ENCODE results near the gene STOML1.

Gene STOML1

DNA sequence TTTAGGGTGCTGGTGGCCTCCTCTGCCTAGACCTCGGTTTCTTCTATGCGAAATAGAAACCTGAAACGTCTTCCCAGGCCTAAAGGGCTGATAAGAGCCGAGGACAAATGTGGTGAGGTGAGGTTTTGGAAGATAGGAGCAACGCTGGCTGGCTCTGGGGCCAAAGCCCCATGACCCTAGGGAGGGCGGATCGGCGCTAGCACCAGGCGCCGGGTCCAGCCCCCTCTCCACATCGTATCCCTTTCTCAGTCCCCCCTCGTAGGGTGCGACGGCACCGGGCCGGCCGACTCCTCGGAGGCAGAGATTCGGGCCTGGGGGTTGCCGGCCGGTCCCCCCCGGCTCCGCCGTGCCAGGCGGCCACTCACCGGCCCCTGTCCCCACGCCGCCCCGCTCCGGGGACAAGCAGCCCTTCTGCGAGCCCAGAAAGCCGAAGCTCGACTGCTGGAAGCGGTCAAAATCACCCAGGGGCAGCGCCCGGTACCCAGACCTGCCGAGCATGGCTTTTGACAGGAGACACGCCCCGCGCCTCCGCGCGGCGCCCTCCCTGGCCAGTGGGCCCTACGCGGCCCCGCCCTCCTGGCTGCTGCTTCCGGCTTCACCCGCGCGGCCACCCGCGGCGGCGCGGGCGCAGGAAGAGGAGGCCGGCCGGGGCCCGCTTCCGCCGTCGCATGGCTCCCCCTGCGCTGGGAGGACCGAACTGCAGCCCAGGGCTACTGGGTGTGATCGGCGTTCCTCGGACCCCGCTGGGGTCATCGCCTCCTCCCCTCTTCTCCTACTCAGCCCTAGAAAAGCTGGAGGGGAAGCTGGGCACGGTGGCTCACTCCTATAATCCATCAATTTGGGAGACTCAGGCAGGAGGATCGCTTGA is at the start of gene STOML1:
STOML1 (minus strand) TSS at position 570 of the 868 bp plus-strand sequence; CDS start at position 498, 72 bp downstream.
- DNase-seq (ENCODE audit: low read depth, low spot score): peak; percentile 80

GRCh38 chr15:74041311-74041756 is 49.2 kb upstream of the STOML1 start:
- no peak for DNase-seq (ENCODE audit: low read depth, low spot score)

DNA sequence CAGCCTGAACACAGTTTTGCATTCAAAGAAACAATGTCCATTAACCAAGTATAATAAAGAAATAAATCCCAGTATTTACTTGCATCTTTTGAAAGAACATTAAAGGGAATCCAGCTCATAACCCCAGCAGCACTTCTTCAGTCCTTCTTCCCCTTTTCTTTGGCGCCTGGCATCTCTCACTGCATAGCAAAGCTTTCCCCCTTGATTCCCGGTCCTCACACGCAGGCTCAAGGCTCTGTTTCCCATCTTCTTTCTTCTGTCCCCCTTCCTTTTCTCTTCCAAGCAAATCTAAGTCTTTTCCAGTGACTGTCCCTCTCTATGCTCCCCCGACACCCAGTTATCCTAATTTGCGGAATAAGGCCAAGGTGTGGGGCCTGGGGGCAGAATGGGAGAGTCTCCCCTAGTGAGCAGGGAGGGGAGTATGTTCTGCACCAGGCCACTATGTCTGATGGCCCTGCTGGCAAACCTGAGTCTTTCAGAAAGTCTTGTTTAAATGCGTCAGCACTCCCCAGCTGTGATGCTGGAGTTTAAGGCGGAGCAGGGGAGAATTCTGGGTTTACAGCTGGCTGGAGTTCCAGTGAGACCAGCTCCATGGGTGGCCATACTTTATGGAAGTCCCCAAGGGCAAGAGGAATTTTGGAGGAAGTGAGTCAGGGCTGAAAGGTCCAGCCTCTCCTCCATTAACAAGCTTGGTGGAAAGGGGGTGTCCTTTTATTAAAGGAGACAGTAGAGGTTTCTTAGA is 48.2 kb upstream of the STOML1 start:
- peak; percentile 99 for DNase-seq (ENCODE audit: low read depth, low spot score)

GRCh38 chr15:74039656-74040010 is 47.5 kb upstream of the STOML1 start:
- no peak for DNase-seq (ENCODE audit: low read depth, low spot score)

DNA sequence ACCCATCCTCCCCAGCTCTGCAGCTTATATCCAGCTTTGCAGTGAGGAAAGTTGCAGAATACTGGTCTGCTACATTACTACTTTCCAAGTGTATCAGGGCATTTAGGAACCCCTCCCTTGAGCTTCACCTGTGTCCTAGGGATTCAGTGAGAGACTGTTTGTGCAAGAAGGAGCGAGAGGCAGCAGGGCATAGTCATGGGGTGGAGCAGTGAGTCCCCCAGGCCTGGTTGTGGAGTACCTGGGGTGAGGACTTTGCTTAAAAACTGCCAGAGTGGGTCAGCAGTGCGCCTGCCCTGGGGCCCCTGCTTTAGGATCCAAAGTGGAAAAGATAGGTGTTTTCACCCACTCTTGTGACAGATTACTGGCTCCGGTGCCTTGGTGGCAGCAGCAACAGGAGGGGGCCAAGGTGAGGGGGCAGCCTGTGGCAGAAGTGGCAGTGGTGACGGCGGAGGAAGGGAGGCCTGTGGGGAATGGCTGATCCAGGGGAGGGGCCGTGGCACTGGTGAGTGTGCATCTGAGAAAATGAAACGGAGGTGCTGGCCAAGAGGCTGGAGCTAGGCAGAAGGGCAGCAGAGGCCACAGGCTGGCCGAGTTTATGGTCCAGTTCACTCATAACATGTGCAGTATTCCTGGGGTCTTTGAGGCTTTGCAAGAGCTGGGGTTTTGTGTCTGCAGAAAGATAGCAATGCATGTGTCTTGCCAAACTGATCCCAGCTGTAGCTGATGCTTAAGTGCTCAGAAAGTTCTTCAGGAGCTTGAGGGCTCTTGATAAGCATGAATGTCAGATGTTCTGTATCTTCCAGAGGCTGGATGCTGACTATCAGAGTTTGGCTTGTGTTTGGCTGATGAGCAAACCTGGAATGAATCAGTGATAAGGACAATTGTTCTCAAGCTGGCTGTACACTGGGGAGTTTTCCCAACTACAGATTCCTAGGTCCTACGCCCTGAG is 46.9 kb upstream of the STOML1 start:
- no peak for DNase-seq (ENCODE audit: low read depth, low spot score)

GRCh38 chr15:74037171-74038117 is 45.3 kb upstream of the STOML1 start:
- DNase-seq (ENCODE audit: low read depth, low spot score): no peak

DNA sequence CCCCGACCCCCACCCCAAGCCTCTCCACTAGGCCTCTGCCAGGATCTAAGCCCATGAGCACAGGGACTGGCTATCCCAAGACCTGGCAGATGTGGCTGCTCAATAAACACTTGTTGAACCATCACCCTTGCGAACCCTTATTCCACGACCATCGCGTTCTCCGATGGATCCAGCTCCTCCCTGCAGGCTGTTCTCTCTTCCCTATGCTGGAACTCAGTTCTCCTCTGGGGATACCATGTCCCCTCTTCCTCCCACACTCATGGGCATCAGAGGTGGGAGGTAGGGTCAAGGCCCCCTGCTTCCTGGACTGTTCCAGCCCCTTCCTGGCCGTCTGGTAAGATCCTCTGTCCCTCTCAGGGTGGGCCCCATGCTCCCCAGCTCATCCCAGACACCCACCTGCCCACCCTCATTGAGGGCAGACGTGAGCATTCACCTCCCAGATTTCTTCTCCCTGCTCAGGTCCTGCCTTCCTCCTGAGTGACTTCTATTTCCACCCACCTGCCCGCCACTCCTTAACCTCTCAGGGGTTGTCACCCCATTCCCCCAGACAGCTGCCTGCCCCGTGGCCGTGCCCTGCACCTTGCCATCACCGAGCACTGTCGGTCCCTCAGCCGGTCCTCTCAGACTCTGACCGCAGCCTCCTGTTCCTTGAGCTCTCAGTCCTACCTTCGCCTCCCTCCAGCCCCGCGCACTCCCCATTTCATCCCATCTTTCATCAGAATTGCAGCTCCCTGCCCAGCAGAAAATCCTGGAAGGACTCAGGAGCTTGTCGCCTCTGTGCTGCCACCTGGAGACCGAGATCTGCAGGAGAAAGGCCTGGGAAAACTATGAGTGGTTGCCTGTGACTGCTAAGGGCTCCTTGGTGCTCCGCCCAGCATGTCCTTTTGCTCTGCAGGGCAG is 44.4 kb upstream of the STOML1 start:
- peak; percentile 56 for DNase-seq (ENCODE audit: low read depth, low spot score)

DNA sequence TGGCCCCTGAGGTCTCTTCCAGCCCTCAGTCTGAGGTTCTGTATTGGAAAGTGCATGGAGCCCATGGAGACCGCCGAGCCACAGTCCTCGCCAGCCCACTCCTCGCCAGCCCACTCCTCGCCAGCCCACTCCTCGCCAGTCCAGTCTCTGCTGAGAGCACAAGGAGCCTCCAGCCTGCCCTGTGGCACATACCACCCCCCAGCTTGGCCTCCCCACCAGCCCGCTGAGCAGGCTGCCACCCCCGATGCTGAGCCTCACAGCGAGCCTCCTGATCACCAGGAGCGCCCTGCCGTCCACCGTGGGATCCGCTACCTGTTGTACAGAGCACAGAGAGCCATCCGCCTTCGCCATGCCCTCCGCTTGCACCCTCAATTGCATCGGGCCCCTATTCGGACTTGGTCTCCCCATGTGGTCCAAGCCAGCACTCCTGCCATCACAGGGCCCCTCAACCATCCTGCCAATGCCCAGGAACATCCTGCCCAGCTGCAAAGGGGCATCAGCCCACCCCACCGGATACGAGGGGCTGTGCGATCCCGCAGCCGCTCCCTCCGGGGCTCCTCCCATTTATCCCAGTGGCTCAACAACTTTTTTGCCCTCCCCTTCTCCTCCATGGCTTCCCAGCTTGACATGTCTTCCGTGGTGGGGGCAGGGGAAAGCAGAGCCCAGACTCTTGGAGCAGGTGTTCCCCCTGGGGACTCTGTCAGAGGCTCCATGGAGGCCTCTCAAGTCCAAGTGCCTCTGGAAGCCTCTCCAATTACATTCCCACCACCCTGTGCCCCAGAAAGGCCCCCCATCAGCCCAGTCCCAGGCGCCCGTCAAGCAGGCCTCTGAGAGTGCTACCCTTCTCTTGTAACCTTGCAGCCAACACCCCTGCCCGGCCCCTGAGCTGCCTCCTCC is 43.3 kb upstream of the STOML1 start:
- no peak for DNase-seq (ENCODE audit: low read depth, low spot score)

DNA sequence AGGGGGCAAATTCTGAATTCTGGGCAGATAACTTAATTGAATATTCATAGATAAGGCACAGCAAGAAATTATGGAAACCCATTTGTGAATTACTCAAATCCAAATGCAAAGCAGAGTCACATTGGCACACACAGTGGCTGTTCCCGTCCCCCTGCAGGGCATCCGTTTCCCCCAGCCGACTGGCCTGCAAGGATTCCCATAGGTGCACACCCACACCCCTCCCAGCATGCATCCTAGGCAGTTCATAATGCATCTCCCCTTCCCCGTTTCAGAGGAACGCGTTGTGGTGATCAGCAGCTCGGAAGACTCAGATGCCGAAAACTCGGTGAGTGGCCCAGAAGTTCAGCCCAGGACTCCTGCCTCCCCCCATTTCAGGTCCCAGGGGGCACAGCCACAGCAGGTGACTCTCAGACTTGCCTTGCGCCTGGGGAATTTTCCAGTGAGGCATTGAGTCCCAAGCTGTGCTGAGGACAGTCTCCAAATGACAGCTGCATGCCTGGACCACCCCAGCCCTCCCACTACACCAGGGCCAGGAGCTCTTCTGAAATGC is 42.2 kb upstream of the STOML1 start:
- no peak for DNase-seq (ENCODE audit: low read depth, low spot score)

DNA sequence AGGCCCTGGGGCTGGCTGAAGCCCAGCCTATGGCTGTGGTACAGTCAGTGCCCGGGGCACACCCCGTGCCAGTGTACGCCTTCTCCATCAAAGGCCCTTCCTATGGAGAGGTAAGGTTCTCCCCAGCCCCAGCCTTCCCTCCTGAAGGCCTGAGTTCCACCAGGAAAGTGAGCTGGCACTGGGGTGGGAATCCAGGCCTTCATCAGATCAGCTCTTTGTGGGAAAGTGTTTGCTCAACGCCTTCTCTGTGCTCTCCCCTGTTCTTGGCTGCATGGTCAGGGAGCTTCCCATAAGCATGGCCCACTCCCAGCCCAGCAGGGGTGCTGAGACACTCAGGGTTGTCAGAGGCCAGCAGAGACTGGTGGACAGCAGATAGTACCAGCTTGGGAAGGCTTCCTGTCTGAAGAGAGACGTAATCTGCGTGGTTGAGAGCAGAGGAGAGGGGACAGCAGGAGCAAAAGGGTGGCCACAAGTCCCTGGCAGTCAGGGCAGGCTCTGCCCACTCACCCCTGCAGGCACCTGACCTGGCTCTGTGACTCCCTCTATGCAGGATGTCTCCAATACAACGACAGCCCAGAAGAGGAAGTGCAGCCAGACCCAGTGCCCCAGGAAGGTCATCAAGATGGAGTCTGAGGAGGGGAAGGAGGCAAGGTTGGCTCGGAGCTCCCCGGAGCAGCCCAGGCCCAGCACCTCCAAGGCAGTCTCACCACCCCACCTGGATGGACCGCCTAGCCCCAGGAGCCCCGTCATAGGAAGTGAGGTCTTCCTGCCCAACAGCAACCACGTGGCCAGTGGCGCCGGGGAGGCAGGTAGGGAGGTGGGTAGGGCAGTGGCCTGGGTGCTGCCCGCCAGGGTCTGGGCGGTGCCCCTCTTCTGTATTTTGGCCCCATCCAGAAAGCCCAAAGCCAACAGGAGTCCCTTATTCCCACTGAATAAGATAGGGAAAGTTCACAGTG is 40.8 kb upstream of the STOML1 start:
- DNase-seq (ENCODE audit: low read depth, low spot score): no peak

DNA sequence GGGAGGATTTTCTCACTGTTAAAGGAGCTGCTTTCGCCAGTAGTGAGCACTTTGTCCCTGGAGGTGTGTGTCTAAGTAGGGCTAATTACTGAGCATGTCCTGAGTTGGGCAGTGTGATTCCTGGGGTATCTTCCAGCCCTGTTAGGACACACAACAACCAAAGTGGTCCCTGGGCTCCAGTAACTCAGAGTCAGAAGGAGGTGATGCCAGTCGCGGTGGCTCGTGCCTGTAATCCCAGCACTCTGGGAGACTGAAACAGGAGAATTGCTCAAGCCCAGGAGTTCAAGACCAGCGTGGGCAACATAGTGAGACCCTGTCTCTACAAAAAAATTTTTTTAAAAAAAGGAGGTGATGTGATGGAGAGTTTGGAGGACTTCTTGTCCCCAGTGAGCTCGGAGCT is 40.0 kb upstream of the STOML1 start:
- DNase-seq (ENCODE audit: low read depth, low spot score): no peak

- DNase-seq (ENCODE audit: low read depth, low spot score): no peak
These were observed 36.6 kb upstream of the STOML1 start for GRCh38 chr15:74028646-74029045.

DNA sequence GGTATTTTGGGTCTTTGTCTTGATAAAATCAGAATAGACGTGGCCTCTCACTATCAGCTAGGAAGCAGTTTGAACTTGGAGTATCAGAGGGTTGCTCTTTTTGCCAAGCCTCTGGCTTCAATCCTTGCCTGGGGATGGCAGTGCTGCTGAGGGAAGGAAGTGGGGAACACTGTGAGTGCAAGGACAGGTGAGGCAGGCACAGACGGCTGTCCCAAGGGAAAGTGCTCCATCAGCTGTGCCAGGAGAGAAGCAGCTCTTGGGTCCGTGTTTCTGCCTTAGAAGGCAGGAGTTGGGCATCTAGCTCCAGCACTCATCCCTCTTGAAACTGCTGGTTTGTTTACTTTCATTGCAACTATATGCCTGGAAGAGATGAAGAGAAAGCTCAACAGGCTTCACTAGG is 35.6 kb upstream of the STOML1 start:
- DNase-seq (ENCODE audit: low read depth, low spot score): no peak

DNA sequence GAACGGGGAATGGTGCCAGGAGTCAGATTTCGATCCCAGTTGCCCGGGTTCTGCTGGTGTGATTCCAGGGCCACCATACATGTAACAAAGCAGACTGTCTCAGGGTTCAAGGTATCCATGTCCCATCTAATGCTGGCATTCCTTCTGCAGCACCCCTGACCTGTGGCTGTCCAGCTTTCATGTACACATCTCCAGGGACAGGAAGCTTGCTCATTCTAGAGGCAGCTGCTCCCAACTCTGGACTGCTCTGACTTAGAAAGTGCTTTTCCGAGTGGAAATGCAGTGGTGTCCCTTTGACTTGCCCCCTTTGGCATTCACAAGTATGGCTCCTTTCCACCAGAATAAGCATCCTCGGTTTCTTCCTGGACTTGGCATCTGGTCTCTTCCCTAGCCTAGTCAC is 33.3 kb upstream of the STOML1 start:
- DNase-seq (ENCODE audit: low read depth, low spot score): no peak

DNA sequence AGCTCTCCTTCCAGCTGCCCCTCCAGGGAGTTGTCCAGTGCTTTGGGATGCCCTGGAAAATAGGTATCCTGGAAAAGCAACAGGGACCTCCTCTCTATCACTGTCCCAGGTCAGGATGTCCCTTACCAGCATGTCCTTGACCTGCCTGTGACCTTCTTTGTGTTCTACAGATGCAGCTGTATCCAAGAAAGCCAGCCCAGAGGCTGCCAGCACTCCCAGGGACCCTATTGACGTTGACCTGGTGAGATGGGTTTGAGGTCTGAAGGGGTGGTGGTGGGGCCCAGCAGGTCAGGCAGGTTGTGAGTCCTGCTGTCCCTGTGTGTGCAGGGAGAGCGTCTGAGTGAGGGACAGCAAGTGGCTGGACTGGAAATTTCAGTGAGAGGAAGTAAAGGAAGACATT is 32.6 kb upstream of the STOML1 start:
- DNase-seq (ENCODE audit: low read depth, low spot score): no peak

DNA sequence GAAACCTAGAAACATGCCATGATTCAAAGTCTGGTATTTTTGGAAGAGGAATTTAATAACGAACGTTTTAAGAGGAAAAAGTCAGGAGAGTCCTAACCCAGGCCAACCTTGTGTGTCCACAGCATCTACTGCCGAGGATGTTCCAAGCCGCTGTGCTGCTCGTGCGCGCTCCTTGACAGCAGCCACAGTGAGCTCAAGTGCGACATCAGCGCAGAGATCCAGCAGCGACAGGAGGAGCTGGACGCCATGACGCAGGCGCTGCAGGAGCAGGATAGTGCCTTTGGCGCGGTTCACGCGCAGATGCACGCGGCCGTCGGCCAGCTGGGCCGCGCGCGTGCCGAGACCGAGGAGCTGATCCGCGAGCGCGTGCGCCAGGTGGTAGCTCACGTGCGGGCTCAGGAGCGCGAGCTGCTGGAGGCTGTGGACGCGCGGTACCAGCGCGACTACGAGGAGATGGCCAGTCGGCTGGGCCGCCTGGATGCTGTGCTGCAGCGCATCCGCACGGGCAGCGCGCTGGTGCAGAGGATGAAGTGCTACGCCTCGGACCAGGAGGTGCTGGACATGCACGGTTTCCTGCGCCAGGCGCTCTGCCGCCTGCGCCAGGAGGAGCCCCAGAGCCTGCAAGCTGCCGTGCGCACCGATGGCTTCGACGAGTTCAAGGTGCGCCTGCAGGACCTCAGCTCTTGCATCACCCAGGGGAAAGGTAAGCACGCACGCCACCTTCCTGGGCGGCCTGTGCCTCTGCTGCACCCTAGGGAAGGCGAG is 30.8 kb upstream of the STOML1 start:
- no peak for DNase-seq (ENCODE audit: low read depth, low spot score)

Measured in smooth muscle cell of the brain vasculature (primary cell).